ENCODE results near the gene MAPK1.
A peak's percentile ranks its signal among the peaks of the same experiment; 100 is the strongest.

MAPK1 gene

GRCh38 chr22:21780259-21780658, 87.2 kb downstream of the MAPK1 start:
- DNase-seq, result no peak

GRCh38 chr22:21779444-21779843, 88.0 kb downstream of the MAPK1 start:
- no peak for DNase-seq

GRCh38 chr22:21778705-21779363, 88.6 kb downstream of the MAPK1 start:
- no peak for DNase-seq

- no peak for DNase-seq
These were observed 95.8 kb downstream of the MAPK1 start for GRCh38 chr22:21771631-21771976.

- DNase-seq, result no peak
These were observed 99.0 kb downstream of the MAPK1 start for GRCh38 chr22:21768435-21768834.

- DNase-seq, result no peak
These were observed 100.6 kb downstream of the MAPK1 start for GRCh38 chr22:21766691-21767462.

GRCh38 chr22:21765909-21766529, 101.4 kb downstream of the MAPK1 start:
- no peak for DNase-seq

- DNase-seq, result no peak
These were observed 103.2 kb downstream of the MAPK1 start for GRCh38 chr22:21764038-21764804.

- no peak for DNase-seq
These were observed 104.5 kb downstream of the MAPK1 start for GRCh38 chr22:21762712-21763581.

GRCh38 chr22:21761994-21762680, 105.3 kb downstream of the MAPK1 start:
- DNase-seq, result no peak

GRCh38 chr22:21761086-21761485, 106.4 kb downstream of the MAPK1 start:
- no peak for DNase-seq

- DNase-seq, result no peak
These were observed 106.8 kb downstream of the MAPK1 start for GRCh38 chr22:21760640-21761039.

- DNase-seq, result no peak
These were observed 107.6 kb downstream of the MAPK1 start for GRCh38 chr22:21759646-21760376.

- peak; percentile 33 to 60 for DNase-seq
These were observed 108.4 kb downstream of the MAPK1 start for GRCh38 chr22:21759093-21759492.

GRCh38 chr22:21758091-21758864, 109.2 kb downstream of the MAPK1 start:
- DNase-seq, result no peak

- DNase-seq, result no peak
These were observed 111.6 kb downstream of the MAPK1 start for GRCh38 chr22:21755851-21756284.

- peak in 1 of 2 experiments; percentile 17 for DNase-seq
These were observed 112.9 kb downstream of the MAPK1 start for GRCh38 chr22:21754523-21754922.

- DNase-seq, result no peak
These were observed 113.9 kb downstream of the MAPK1 start for GRCh38 chr22:21753374-21754111.

GRCh38 chr22:21752276-21752675, 115.2 kb downstream of the MAPK1 start:
- DNase-seq, result no peak
